ENCODE data around the gene SLC18A2. TPM values are rescaled to one million over a fixed set of nuclear protein-coding genes. Genes with fewer than 3 reads are reported as not detected.

The SLC18A2 gene
- total and polyA plus RNA-seq, 9 of the 15 experiments (the other 6 are each of a cell fraction or from before 2014, with no cell fraction given), result 0.03 to 5.4 (median 0.40) TPM

DNA sequence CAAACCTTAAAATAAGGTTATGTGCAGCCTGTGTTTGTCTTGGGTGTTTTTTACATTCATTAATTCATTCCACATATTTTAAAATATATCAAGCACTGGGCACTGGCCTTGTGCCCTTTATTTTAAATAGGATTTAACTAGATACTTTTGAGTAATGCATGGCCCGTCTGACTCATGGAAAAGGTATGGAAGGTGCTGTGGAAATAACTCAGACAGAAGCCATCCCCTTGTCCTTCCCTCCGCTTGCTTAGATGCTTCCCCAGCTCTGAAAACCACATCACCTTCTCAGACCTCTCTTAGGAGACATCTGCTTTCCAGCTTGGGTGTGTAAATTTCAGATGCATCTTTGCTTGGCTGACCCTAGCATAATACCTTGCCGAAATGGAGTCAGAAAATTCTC is 30.5 kb downstream of the SLC18A2 start:
- ChIA-PET POLR2A (interaction anchor here (0.7 kb wide), 1 partner anchor 127 kb away, joined by 3 read pairs; no protein-coding TSS in a partner anchor), CTCF (ENCODE audit: low intra/inter-chr PET ratio) (no interaction called here)
- DNase-seq (ENCODE audit: extremely low read depth in 1 of 4, low spot score in 3 of 4) (no peak), FAIRE-seq (no peak), ATAC-seq (no peak)
- Histone ChIP-seq H3K27ac (ENCODE audit: extremely low read depth, low read depth, low read length) (no peak overlapping the region), H3K4me3 (no peak overlapping the region), H2AFZ (ENCODE audit: low read depth, low read length) (no peak overlapping the region), H3K27me3 (ENCODE audit: control insufficient read depth in 2 of 2, insufficient read depth in 2 of 2, low read length in 2 of 2) (no peaks in the 10 kb centered on the region), H3K36me3 (ENCODE audit: control insufficient read depth, insufficient read depth, low read length) (no peaks in the 10 kb centered on the region), H3K9me1 (ENCODE audit: control insufficient read depth, insufficient read depth, low read length) (no peaks in the 10 kb centered on the region), H3K9me3 (replicated peaks; ENCODE audit: control insufficient read depth, insufficient read depth, low read depth, low read length) (no peaks in the 10 kb centered on the region), H3K4me2 (ENCODE audit: insufficient read depth, low read length) (no peak overlapping the region), H3K79me2 (ENCODE audit: control insufficient read depth, insufficient read depth, low read length) (no peaks in the 10 kb centered on the region), H3K9ac (ENCODE audit: insufficient read depth in 1 of 2, low read depth in 2 of 2, low read length in 2 of 2) (no peak overlapping the region), H4K20me1 (replicated peaks; ENCODE audit: control insufficient read depth, insufficient read depth, low read length) (no peaks in the 10 kb centered on the region), H3K4me1 (replicated peaks in 1 of 2; ENCODE audit: control insufficient read depth in 2 of 2, insufficient read depth in 2 of 2, low read length in 2 of 2) (peaks cover 5 to 30% of the 10 kb centered on the region in 2 experiments; a peak in 4 of 5 replicates)
- BruUV-seq (replicated peaks), result no TSS peak
- WGBS (ENCODE audit: insufficient coverage, low coverage, missing lambda C conversion rate), result 75% methylated on average over 3 of the region's 3 CpGs
- intact Hi-C loops (cut with micrococcal nuclease) (no loop called here), in situ Hi-C loops (cut with MboI) (no loop called here)
- TF ChIP-seq ZNF184 (CRISPR knock-in tag; IDR thresholded peaks at IDR 0.05), result no peak

DNA sequence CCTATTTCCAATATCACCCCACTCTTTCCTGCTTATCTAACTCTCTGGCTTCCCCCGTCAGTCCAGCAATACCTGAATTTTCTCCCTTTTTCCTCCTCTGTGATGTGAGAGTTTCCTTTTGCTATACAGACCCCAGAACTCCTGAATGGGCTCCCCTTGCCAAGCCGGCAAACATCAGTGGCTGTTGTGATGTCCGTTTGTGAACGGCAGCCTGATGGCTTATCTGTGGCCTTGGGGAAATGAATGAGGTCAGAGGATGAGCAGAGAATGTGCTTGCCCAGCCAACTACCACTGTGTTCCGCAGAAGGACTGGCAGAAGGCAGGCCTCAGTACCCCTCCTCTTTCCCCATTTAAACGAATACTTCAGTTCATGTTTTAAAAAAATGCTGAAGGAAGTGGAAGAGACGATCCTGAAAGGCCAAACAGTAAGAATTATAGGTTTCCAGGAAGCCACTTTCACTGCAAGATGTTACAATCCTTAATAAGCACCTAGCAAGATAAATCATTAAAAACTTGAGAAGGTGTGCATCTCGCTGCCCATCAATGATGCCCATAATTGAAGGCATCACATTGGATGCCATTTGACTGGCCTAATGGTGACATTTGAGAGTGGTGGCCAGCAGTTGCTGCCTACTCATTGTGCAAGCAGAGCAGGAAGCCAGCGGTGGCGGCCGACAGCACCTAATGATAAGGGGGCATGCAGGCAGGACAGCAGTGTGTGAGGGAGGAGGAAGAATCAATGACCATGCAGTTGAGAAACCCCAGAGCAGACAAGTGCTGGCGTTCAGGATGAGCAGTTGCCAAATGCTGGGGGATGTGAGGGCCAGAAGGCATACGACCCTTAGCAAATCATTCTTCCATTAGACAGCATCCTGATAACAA is 31.5 kb downstream of the SLC18A2 start:
- BruUV-seq (replicated peaks), result no TSS peak
- Histone ChIP-seq H3K9me3 (replicated peaks; ENCODE audit: control insufficient read depth, insufficient read depth, low read depth, low read length) (no peaks in the 10 kb centered on the region), H3K9ac (ENCODE audit: insufficient read depth in 1 of 2, low read depth in 2 of 2, low read length in 2 of 2) (peak overlapping the region in 1 of 2 experiments; percentile 17; a peak in 1 of 4 replicates), H3K79me2 (ENCODE audit: control insufficient read depth, insufficient read depth, low read length) (no peaks in the 10 kb centered on the region), H2AFZ (ENCODE audit: low read depth, low read length) (peak overlapping the region; percentile 81), H3K27ac (ENCODE audit: extremely low read depth, low read depth, low read length) (peak overlapping the region; percentile 50), H3K4me2 (ENCODE audit: insufficient read depth, low read length) (peak overlapping the region; percentile 58), H3K4me3 (no peak overlapping the region), H3K36me3 (ENCODE audit: control insufficient read depth, insufficient read depth, low read length) (no peaks in the 10 kb centered on the region), H3K9me1 (ENCODE audit: control insufficient read depth, insufficient read depth, low read length) (no peaks in the 10 kb centered on the region), H3K27me3 (ENCODE audit: control insufficient read depth in 2 of 2, insufficient read depth in 2 of 2, low read length in 2 of 2) (no peaks in the 10 kb centered on the region), H3K4me1 (replicated peaks in 1 of 2; ENCODE audit: control insufficient read depth in 2 of 2, insufficient read depth in 2 of 2, low read length in 2 of 2) (peaks cover 5 to 28% of the 10 kb centered on the region in 2 experiments; a peak in 4 of 5 replicates), H4K20me1 (replicated peaks; ENCODE audit: control insufficient read depth, insufficient read depth, low read length) (no peaks in the 10 kb centered on the region)
- ChIA-PET CTCF (ENCODE audit: low intra/inter-chr PET ratio) (no interaction called here), POLR2A (interaction anchor here (3.4 kb wide), 1 partner anchor 6 kb away, joined by 14 read pairs; no protein-coding TSS in a partner anchor)
- peak; percentile 11 to 72 (median 35) for DNase-seq (ENCODE audit: extremely low read depth in 1 of 4, low spot score in 3 of 4)
- intact Hi-C loops (cut with micrococcal nuclease) (no loop called here), in situ Hi-C loops (cut with MboI) (no loop called here)
- peak; percentile 51 for FAIRE-seq
- peak; percentile 86 for ATAC-seq
- WGBS (ENCODE audit: insufficient coverage, low coverage, missing lambda C conversion rate), result 5% methylated on average over 13 of the region's 13 CpGs
- TF ChIP-seq KLF13 (tag; IDR thresholded peaks at IDR 0.05; ENCODE audit: borderline replicate concordance, low read depth) (no peak), C11orf30 (IDR thresholded peaks at IDR 0.05; ENCODE audit: low read depth) (peak; percentile 34; the same call in 1 of the 2 replicates), ERF (CRISPR knock-in tag; IDR thresholded peaks at IDR 0.05) (no peak), JUND (IDR thresholded peaks at IDR 0.05; ENCODE audit: borderline replicate concordance, low read depth, low read length) (peak; percentile 42), JUND (tag; IDR thresholded peaks at IDR 0.05; ENCODE audit: borderline replicate concordance, low read depth, low read length) (peak; percentile 59; the same call in 2 of the 3 replicates), RB1 (IDR thresholded peaks at IDR 0.05; ENCODE audit: low read depth) (no peak), BRF1 (IDR thresholded peaks at IDR 0.05; ENCODE audit: borderline replicate concordance, extremely low read depth, insufficient read length) (no peak), STAG1 (CRISPR knock-in tag; IDR thresholded peaks at IDR 0.05; ENCODE audit: borderline replicate concordance) (no peak), ZNF217 (CRISPR knock-in tag; IDR thresholded peaks at IDR 0.05) (no peak), NFATC3 (IDR thresholded peaks at IDR 0.05) (no peak)
- TF ChIP-seq, protein P1, sequence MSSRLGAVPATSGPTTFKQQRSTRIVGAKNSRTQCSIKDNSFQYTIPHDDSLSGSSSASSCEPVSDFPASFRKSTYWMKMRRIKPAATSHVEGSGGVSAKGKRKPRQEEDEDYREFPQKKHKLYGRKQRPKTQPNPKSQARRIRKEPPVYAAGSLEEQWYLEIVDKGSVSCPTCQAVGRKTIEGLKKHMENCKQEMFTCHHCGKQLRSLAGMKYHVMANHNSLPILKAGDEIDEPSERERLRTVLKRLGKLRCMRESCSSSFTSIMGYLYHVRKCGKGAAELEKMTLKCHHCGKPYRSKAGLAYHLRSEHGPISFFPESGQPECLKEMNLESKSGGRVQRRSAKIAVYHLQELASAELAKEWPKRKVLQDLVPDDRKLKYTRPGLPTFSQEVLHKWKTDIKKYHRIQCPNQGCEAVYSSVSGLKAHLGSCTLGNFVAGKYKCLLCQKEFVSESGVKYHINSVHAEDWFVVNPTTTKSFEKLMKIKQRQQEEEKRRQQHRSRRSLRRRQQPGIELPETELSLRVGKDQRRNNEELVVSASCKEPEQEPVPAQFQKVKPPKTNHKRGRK (tag; IDR thresholded peaks at IDR 0.05), result no peak
